BLaER1 (cell line): ENCODE results near the gene CTDSP2.

Source experiments
- H3K27ac ChIP-seq: shearing (Covaris generic); formaldehyde crosslinking; 2 replicates; pipeline ENCODE4 v1.8.1; 2022
- H3K27me3 ChIP-seq: shearing (Covaris generic); formaldehyde crosslinking; 2 replicates; pipeline ENCODE4 v1.8.1; 2022
- H3K36me3 ChIP-seq: shearing (Covaris generic); formaldehyde crosslinking; 2 replicates; pipeline ENCODE4 v1.8.1; 2022
- H3K4me1 ChIP-seq: shearing (Covaris generic); formaldehyde crosslinking; 2 replicates; pipeline ENCODE4 v1.8.1; 2022
- H3K4me2 ChIP-seq: shearing (Covaris generic); formaldehyde crosslinking; 2 replicates; pipeline ENCODE4 v1.8.1; 2022
- H3K4me3 ChIP-seq: shearing (Covaris generic); formaldehyde crosslinking; 2 replicates; pipeline ENCODE4 v1.8.1; 2022
- H3K9ac ChIP-seq: shearing (Covaris generic); formaldehyde crosslinking; 2 replicates; pipeline ENCODE4 v1.8.1; 2022
- H3K9me3 ChIP-seq: shearing (Covaris generic); formaldehyde crosslinking; 2 replicates; pipeline ENCODE4 v1.8.1; 2022
- H4K20me1 ChIP-seq: shearing (Covaris generic); formaldehyde crosslinking; 2 replicates; pipeline ENCODE4 v1.8.1; 2022
- Cebpa-rat ChIP-seq: shearing (Covaris generic); IDR thresholded peaks from 2 replicates; pipeline ENCODE4 v1.8.1; 2022

Gene CTDSP2

DNA sequence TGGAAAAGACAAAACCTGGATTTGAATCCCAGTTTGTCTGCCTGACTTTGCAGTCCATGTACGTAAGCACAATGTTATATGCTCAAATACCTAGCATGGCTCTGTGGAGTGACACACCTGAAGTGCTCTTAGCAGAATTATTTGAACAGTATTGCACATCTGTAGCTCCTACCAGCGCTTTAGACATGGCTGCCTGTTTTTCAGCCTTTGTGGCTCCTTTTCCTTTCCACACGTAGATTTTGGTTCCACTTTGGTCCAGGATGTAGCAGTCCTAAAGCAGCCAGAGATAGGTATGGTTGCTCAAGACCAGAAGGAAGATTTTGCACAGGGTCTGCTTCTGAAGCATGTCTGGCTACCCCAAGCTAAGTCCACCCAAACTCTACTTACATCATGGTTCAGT is 37.1 kb downstream of the CTDSP2 start:
- Histone ChIP-seq H3K9ac (no peak overlapping the region), H3K27me3 (no peaks in the 10 kb centered on the region), H4K20me1 (no peaks in the 10 kb centered on the region), H3K36me3 (peaks cover 52% of the 10 kb centered on the region), H3K4me3 (no peak overlapping the region), H3K9me3 (no peaks in the 10 kb centered on the region), H3K4me1 (no peaks in the 10 kb centered on the region), H3K27ac (no peak overlapping the region), H3K4me2 (no peak overlapping the region)
- no peak for TF ChIP-seq Cebpa-rat

DNA sequence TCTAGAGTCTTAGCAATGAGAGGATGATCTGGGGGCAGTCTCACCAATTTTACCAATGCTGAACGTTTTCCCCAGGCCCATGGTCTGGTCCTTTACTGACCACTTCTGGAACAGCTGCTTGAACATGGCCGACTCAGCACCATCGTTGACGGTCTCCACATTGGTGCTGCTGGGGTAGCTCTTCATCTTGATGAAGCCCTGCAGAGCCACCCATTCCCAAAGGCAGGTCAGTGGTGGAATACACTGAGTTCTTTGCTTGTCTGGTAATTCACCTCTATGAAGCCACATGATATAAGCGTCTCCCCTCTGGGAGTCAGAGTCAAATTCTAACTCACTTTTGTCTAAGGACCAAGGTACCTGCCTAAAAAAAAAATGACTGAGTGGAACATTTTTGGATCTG is 38.2 kb downstream of the CTDSP2 start:
- Histone ChIP-seq H3K36me3 (peaks cover 60% of the 10 kb centered on the region), H3K9me3 (no peaks in the 10 kb centered on the region), H3K27me3 (no peaks in the 10 kb centered on the region), H3K9ac (no peak overlapping the region), H3K4me2 (no peak overlapping the region), H3K27ac (no peak overlapping the region), H3K4me3 (no peak overlapping the region), H4K20me1 (no peaks in the 10 kb centered on the region), H3K4me1 (no peaks in the 10 kb centered on the region)
- no peak for TF ChIP-seq Cebpa-rat

DNA sequence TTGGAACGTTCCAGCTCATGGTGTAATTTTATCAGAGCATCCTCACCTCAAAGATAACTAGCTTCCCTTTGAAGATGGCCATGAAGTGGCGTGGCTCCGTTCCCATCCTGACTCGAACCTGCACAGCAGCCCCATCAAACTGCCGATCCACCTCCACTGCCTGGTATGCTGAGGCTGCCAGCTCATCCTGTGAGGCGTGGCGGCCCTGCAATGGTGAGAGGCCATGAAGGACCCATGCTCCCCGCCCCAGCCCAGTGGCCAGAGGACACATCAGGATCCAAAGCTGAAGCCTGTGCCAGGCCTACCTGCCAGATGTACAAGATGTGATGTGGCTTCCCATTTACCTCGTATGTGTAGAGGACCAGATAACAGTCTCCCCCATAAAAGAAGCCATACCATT is 39.2 kb downstream of the CTDSP2 start:
- no peaks in the 10 kb centered on the region for H4K20me1 ChIP-seq
- no peak for TF ChIP-seq Cebpa-rat
- no peak overlapping the region for H3K27ac ChIP-seq
- H3K4me1 ChIP-seq = no peaks in the 10 kb centered on the region
- no peaks in the 10 kb centered on the region for H3K9me3 ChIP-seq
- peaks cover 71% of the 10 kb centered on the region for H3K36me3 ChIP-seq
- no peaks in the 10 kb centered on the region for H3K27me3 ChIP-seq
- no peak overlapping the region for H3K4me2 ChIP-seq
- H3K4me3 ChIP-seq = no peak overlapping the region
- H3K9ac ChIP-seq = no peak overlapping the region

DNA sequence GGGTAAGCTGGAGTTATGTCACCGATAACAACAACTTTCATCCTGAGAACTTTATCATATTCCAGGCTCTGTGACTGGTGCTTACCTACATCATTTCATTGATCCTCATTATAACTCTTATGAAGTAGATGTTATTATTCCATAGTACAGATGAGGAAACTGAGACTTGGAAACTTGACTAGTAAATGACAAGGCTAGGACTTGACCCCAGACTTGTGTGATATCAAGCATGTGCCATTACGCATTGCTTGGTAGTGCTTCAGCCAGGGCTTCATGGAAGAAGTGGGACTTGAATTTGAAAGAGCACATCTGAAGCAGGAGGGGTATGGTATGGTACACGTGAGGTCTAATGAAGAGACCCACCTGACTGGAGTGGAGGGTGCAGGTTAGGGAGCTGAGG is 39.9 kb downstream of the CTDSP2 start:
- Histone ChIP-seq H3K36me3 (peaks cover 77% of the 10 kb centered on the region), H4K20me1 (no peaks in the 10 kb centered on the region), H3K4me1 (no peaks in the 10 kb centered on the region), H3K9me3 (no peaks in the 10 kb centered on the region), H3K9ac (no peak overlapping the region), H3K27ac (no peak overlapping the region), H3K4me2 (no peak overlapping the region), H3K27me3 (no peaks in the 10 kb centered on the region), H3K4me3 (no peak overlapping the region)
- no peak for TF ChIP-seq Cebpa-rat

DNA sequence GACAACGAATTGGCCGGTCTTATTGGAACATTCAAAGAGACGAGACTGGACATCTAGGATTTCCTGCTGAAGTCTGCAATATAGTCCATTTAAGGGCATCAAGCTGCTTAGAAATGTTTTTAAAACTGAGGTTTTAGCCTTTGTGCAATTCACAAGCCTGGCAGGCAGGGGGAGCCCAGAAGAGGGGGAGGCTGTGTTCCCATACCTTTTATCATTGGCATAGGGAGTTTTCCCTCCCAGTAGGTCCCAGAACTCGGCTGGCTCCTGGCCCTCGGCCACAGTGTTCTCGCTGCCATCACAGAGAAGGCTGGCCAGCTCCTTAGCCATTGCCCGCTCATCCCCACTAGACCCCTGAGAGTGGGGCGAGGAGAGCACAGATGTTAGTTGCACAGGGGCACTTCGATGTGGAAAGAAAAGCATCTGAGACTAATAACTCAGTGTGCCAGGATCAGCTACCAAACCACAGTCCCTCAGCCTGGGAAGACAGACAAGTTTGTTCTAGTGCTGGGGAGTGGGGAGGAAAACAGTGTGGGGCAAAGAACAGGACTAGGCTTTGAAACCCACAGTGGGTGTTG is 43.1 kb downstream of the CTDSP2 start:
- Histone ChIP-seq H3K9ac (no peak overlapping the region), H3K4me2 (no peak overlapping the region), H3K9me3 (no peaks in the 10 kb centered on the region), H3K4me1 (no peaks in the 10 kb centered on the region), H3K4me3 (no peak overlapping the region), H4K20me1 (no peaks in the 10 kb centered on the region; the same call in 1 of the 2 replicates), H3K27ac (no peak overlapping the region), H3K36me3 (peaks cover 81% of the 10 kb centered on the region), H3K27me3 (no peaks in the 10 kb centered on the region)
- TF ChIP-seq Cebpa-rat = no peak

DNA sequence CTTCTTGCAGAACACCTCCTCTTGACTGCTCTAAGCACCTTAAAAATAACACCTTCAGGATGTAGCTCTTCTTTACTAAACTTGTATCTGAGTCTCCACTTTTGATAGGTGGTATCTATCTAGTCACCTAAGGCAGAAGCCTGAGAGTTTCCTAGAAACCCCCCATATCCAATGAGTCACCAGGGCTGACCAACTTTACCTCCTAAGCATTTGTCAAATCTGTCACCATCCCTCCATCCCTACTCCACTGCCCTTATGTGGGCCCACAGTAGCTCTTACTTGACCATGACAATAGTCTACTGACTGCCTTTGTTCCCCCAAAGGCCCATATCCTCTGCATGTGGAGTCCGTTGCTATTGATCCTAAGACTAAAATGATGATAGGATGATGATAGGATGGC is 43.9 kb downstream of the CTDSP2 start:
- Histone ChIP-seq H3K27me3 (no peaks in the 10 kb centered on the region), H4K20me1 (no peaks in the 10 kb centered on the region; the same call in 1 of the 2 replicates), H3K4me1 (no peaks in the 10 kb centered on the region), H3K36me3 (peaks cover 80% of the 10 kb centered on the region), H3K27ac (no peak overlapping the region), H3K4me2 (no peak overlapping the region), H3K4me3 (no peak overlapping the region), H3K9ac (no peak overlapping the region), H3K9me3 (no peaks in the 10 kb centered on the region)
- TF ChIP-seq Cebpa-rat = no peak

DNA sequence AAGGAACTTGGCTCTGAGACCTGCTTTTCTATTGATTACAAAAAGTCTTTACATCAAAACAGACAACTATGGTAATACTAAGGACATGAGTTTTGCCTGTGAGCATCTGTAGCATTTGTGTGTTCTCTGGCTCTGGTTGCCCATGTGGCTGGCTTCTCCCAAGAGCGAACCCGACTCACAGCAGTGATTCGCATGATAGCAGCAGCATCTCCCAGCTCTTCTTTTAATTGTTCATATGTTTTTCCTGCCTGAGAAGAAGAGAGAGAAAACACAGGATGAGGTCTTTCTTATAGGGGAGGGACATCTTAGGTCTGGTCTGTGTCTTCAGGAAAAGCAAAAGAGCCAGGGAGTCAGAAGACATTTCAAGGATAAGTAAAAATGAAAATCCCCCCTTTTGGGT is 45.6 kb downstream of the CTDSP2 start:
- Histone ChIP-seq H3K27me3 (no peaks in the 10 kb centered on the region), H3K4me2 (no peak overlapping the region), H3K9me3 (no peaks in the 10 kb centered on the region), H3K9ac (no peak overlapping the region), H3K4me3 (no peak overlapping the region), H3K27ac (no peak overlapping the region), H3K36me3 (peaks cover 84% of the 10 kb centered on the region), H3K4me1 (no peaks in the 10 kb centered on the region), H4K20me1 (peaks cover 6% of the 10 kb centered on the region; the same call in 1 of the 2 replicates)
- no peak for TF ChIP-seq Cebpa-rat

DNA sequence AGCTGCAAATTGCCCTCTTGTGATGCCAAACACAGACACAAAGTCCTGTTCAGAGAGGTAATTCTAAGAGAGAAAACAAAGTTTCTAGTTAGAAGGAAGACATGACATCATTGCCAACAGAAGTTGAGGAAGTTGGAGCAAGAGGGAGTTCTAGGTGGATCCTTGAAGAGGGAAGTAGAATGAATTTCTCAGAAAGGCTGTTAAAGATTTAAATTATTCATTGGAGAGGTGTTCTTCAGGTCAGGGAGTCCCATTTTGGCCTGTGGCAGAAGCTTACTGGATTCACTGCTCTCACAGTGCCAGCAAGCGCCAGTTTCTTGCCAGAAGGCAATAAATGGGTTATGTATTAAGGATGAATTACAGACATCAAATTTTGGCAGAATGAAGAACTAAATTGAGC is 48.6 kb downstream of the CTDSP2 start:
- Histone ChIP-seq H3K4me2 (no peak overlapping the region), H3K27me3 (no peaks in the 10 kb centered on the region), H3K9ac (no peak overlapping the region), H3K4me1 (no peaks in the 10 kb centered on the region), H3K9me3 (no peaks in the 10 kb centered on the region), H3K4me3 (no peak overlapping the region), H4K20me1 (peaks cover 6% of the 10 kb centered on the region; the same call in 1 of the 2 replicates), H3K36me3 (peaks cover 99% of the 10 kb centered on the region), H3K27ac (no peak overlapping the region)
- no peak for TF ChIP-seq Cebpa-rat

DNA sequence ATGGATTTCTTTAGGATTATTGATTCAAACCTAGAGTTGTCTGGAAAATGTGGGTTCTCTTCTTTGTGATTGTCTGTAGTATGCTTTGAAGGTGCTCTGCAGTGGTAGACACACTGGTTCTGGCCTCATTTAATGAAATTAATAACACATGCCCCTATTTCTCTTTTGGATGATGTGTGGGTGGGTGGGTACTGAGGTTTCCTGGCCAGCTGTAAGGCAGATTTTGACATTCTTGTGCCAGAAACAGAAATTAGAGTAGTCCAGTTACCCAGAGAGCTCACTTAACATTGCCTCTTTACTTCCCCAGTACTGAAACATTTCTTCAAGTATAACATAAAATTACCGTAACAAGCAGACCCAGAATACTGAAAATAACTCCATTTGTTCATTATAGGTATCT is 49.5 kb downstream of the CTDSP2 start:
- Histone ChIP-seq H3K9me3 (no peaks in the 10 kb centered on the region), H3K4me1 (no peaks in the 10 kb centered on the region), H3K4me2 (no peak overlapping the region), H3K4me3 (no peak overlapping the region), H3K36me3 (peaks cover 99% of the 10 kb centered on the region), H3K27ac (no peak overlapping the region), H4K20me1 (peaks cover 9% of the 10 kb centered on the region; the same call in 1 of the 2 replicates), H3K9ac (no peak overlapping the region), H3K27me3 (no peaks in the 10 kb centered on the region)
- no peak for TF ChIP-seq Cebpa-rat

DNA sequence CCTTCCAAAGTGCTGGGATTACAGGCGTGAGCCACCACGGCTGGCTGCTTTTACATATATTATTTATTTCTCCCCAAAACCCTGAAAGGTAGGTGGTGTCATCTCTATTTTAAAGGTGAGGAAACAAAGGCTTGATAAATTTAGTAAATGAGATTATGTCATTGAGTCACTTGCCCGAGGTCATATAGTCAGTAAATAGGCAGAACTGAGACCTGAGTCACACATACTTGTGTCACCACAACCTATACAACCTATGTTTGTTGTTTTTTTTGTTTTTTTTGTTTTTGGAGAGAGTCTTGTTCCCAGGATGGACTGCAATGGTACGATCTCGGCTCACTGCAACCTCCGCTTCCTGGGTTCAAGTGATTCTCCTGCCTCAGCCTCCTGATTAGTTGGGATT is 51.2 kb downstream of the CTDSP2 start:
- peaks cover 26% of the 10 kb centered on the region; the same call in 1 of the 2 replicates for H4K20me1 ChIP-seq
- no peak for TF ChIP-seq Cebpa-rat
- H3K4me1 ChIP-seq = no peaks in the 10 kb centered on the region
- H3K4me3 ChIP-seq = no peak overlapping the region
- H3K27me3 ChIP-seq = no peaks in the 10 kb centered on the region
- no peak overlapping the region for H3K4me2 ChIP-seq
- no peaks in the 10 kb centered on the region for H3K9me3 ChIP-seq
- H3K27ac ChIP-seq = no peak overlapping the region
- no peak overlapping the region for H3K9ac ChIP-seq
- H3K36me3 ChIP-seq = peaks cover 99% of the 10 kb centered on the region

DNA sequence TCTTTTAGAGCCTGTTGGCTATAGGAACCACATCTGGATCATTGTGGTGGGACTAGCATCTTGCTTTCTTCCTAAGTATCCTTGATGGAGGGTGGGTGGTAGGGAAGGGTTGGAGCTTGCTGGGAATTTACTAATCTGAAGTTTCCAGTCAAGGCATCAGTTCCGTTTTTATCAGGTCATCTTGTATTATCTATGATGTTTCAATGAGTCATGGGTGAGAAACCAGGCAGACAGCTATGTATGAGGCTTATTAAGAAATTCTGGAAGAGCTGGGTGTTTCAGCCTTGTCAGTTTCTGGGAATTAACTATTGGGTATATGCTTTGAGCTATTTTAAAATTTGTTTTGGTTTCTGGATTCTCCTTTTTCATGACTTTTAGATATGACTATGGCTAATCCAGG is 52.6 kb downstream of the CTDSP2 start:
- Histone ChIP-seq H3K9ac (no peak overlapping the region), H3K4me2 (no peak overlapping the region), H3K9me3 (no peaks in the 10 kb centered on the region), H4K20me1 (peaks cover 38% of the 10 kb centered on the region; the same call in 1 of the 2 replicates), H3K27ac (no peak overlapping the region), H3K4me3 (no peak overlapping the region), H3K27me3 (no peaks in the 10 kb centered on the region), H3K4me1 (no peaks in the 10 kb centered on the region), H3K36me3 (peaks cover 98% of the 10 kb centered on the region)
- TF ChIP-seq Cebpa-rat = no peak
